IMR-90 (cell line): ENCODE measurements around the gene CCDC13. TPM values are rescaled to one million over a fixed set of nuclear protein-coding genes. Genes with fewer than 3 reads are reported as not detected.

Experiments used
- ATAC-seq: fragments of 200-7000 bp; cut with Tn5 transposase; 2 replicates; pipeline ENCODE4 v1.9.1; 2020; ENCODE audit warnings: low read depth, mild to moderate bottlenecking, moderate library complexity
- BruUV-seq: library from RNA; stranded (reverse); fragments of 400-500 nt; replicated peaks from 2 replicates; lab custom pipeline; 2021; lab: Mats Ljungman, UMichigan
- CTCF ChIA-PET: fragments of 300-600 bp; formaldehyde crosslinking; extraction: SDS; loops from one replicate; lab custom pipeline; 2021; ENCODE audit warnings: antibody characterized with exemption; lab: Yijun Ruan, JAX
- POLR2A ChIA-PET: fragments of 300-600 bp; sonication (Branson Sonifier 250); formaldehyde crosslinking; loops from one replicate; lab custom pipeline; 2022; ENCODE audit warnings: antibody characterized with exemption; ENCODE audit not compliant: unreplicated experiment; lab: Charles Lee
- DNase-seq: peaks from one replicate; pipeline ENCODE4 v3.0.0; 2013
- H2AFZ ChIP-seq: replicated peaks from 2 replicates; pipeline ENCODE3; 2013; ENCODE audit warnings: low read length, mild to moderate bottlenecking; ENCODE audit not compliant: poor library complexity
- H2AK5ac ChIP-seq: 2 replicates; pipeline ENCODE4 v1.6.1; 2013; ENCODE audit warnings: low read depth, low read length, inconsistent platforms
- H2AK9ac ChIP-seq: replicated peaks from 2 replicates; pipeline ENCODE3; 2013; ENCODE audit warnings: mild to moderate bottlenecking, low read depth, low read length, moderate library complexity; ENCODE audit not compliant: poor library complexity
- H2BK120ac ChIP-seq: 2 replicates; pipeline ENCODE4 v1.6.1; 2013; ENCODE audit warnings: low read depth, low read length, inconsistent platforms
- H2BK15ac ChIP-seq: 3 replicates; pipeline ENCODE4 v1.6.1; 2013; ENCODE audit warnings: low read depth, low read length, inconsistent platforms
- H2BK20ac ChIP-seq: 2 replicates; pipeline ENCODE4 v1.6.1; 2013; ENCODE audit warnings: low read depth, mild to moderate bottlenecking, inconsistent platforms, low read length, moderate library complexity
- H2BK5ac ChIP-seq: 2 replicates; pipeline ENCODE4 v1.6.1; 2013; ENCODE audit warnings: mild to moderate bottlenecking, low read depth, low read length, inconsistent platforms; ENCODE audit not compliant: poor library complexity, severe bottlenecking
- H3K14ac ChIP-seq: replicated peaks from 2 replicates; pipeline ENCODE4 v1.6.1; 2013; ENCODE audit warnings: low read depth, low read length, inconsistent platforms
- H3K18ac ChIP-seq: 2 replicates; pipeline ENCODE4 v1.6.1; 2013; ENCODE audit warnings: low read depth, low read length, control low read depth
- H3K23ac ChIP-seq: 2 replicates; pipeline ENCODE4 v1.6.1; 2013; ENCODE audit warnings: low read depth, low read length, inconsistent platforms
- H3K27ac ChIP-seq: 2 replicates; pipeline ENCODE4 v1.5.1; 2013; ENCODE audit warnings: mild to moderate bottlenecking, control low read depth, low read length; ENCODE audit not compliant: insufficient read depth
- H3K27me3 ChIP-seq: 2 replicates; pipeline ENCODE4 v1.6.1; 2013; ENCODE audit warnings: low read length; ENCODE audit not compliant: control insufficient read depth, insufficient read depth
- H3K36me3 ChIP-seq: 2 replicates; pipeline ENCODE4 v1.6.1; 2013; ENCODE audit warnings: low read length, mixed read lengths; ENCODE audit not compliant: control insufficient read depth, insufficient read depth
- H3K4ac ChIP-seq: 2 replicates; pipeline ENCODE4 v1.6.1; 2013; ENCODE audit warnings: low read depth, low read length, inconsistent platforms
- H3K4me1 ChIP-seq: 2 replicates; pipeline ENCODE4 v1.6.1; 2013; ENCODE audit warnings: low read length, mixed read lengths; ENCODE audit not compliant: control insufficient read depth, insufficient read depth
- H3K4me2 ChIP-seq: 2 replicates; pipeline ENCODE4 v1.6.1; 2013; ENCODE audit warnings: low read depth, mild to moderate bottlenecking, control low read depth, low read length, moderate library complexity
- H3K4me3 ChIP-seq: 2 replicates; pipeline ENCODE4 v1.5.1; 2013; ENCODE audit warnings: low read depth, mild to moderate bottlenecking, control low read depth, low read length, moderate library complexity; ENCODE audit not compliant: insufficient read depth
- H3K56ac ChIP-seq: 2 replicates; pipeline ENCODE4 v1.6.1; 2013; ENCODE audit warnings: low read length, inconsistent platforms; ENCODE audit not compliant: insufficient read depth; ENCODE audit errors: extremely low read depth
- H3K79me1 ChIP-seq, 2 experiments: 2 replicates each; pipeline ENCODE4 v1.6.1; 2013; ENCODE audit warnings: low read length in 2 of 2, inconsistent platforms in 1 of 2, low read depth in 1 of 2
- H3K9ac ChIP-seq: 2 replicates; pipeline ENCODE4 v1.6.1; 2013; ENCODE audit warnings: low read depth, low read length, control low read depth
- H3K9me1 ChIP-seq: 2 replicates; pipeline ENCODE4 v1.6.1; 2013; ENCODE audit warnings: low read length, inconsistent platforms; ENCODE audit not compliant: insufficient read depth
- H3K9me3 ChIP-seq: 2 replicates; pipeline ENCODE4 v1.6.1; 2013; ENCODE audit warnings: low read length; ENCODE audit not compliant: control insufficient read depth, insufficient read depth
- H4K20me1 ChIP-seq: 2 replicates; pipeline ENCODE4 v1.6.1; 2013; ENCODE audit warnings: low read length, inconsistent platforms; ENCODE audit not compliant: insufficient read depth
- H4K5ac ChIP-seq: 2 replicates; pipeline ENCODE4 v1.6.1; 2013; ENCODE audit warnings: mild to moderate bottlenecking, low read depth, low read length, control low read depth
- H4K8ac ChIP-seq, 2 experiments: 2 replicates each; pipeline ENCODE4 v1.6.1; 2013; ENCODE audit warnings: low read depth in 2 of 2, low read length in 2 of 2, control low read depth in 1 of 2, inconsistent platforms in 1 of 2
- H4K91ac ChIP-seq: 2 replicates; pipeline ENCODE4 v1.6.1; 2013; ENCODE audit warnings: low read depth, low read length, inconsistent platforms; ENCODE audit not compliant: insufficient read depth
- BHLHE40 ChIP-seq: fragments of 150-350 bp; IDR thresholded peaks from 2 replicates; pipeline ENCODE4 v1.6.1; 2016; ENCODE audit warnings: mild to moderate bottlenecking, low read depth, low read length
- CEBPB ChIP-seq: IDR thresholded peaks from 2 replicates; pipeline ENCODE4 v1.6.1; 2012; ENCODE audit warnings: low read depth, low read length, improper control_type of control experiment
- CHD1 ChIP-seq: IDR thresholded peaks from 2 replicates; pipeline ENCODE4 v1.6.1; 2012; ENCODE audit warnings: low read depth, low read length, improper control_type of control experiment
- FOS ChIP-seq: fragments of 150-350 bp; IDR thresholded peaks from 2 replicates; pipeline ENCODE4 v1.6.1; 2016; ENCODE audit warnings: low read depth, low read length
- MAFK ChIP-seq: IDR thresholded peaks from 2 replicates; pipeline ENCODE4 v1.6.1; 2012; ENCODE audit warnings: low read depth, low read length, improper control_type of control experiment
- MAZ ChIP-seq: IDR thresholded peaks from 2 replicates; pipeline ENCODE4 v1.6.1; 2012; ENCODE audit warnings: low read depth, mild to moderate bottlenecking, low read length, improper control_type of control experiment, moderate library complexity, borderline replicate concordance
- MXI1 ChIP-seq: IDR thresholded peaks from 2 replicates; pipeline ENCODE4 v1.6.1; 2012; ENCODE audit warnings: low read depth, mild to moderate bottlenecking, low read length, moderate library complexity, borderline replicate concordance
- NFE2L2 ChIP-seq: fragments of 150-350 bp; IDR thresholded peaks from 2 replicates; pipeline ENCODE4 v1.6.1; 2016; ENCODE audit warnings: low read depth, mild to moderate bottlenecking, low read length
- POLR2A ChIP-seq: IDR thresholded peaks from 2 replicates; pipeline ENCODE4 v1.6.1; 2012; ENCODE audit warnings: mild to moderate bottlenecking, low read depth, low read length
- RAD21 ChIP-seq: IDR thresholded peaks from 2 replicates; pipeline ENCODE4 v1.6.1; 2012; ENCODE audit warnings: low read length, improper control_type of control experiment
- RCOR1 ChIP-seq: IDR thresholded peaks from 2 replicates; pipeline ENCODE4 v1.6.1; 2012; ENCODE audit warnings: mild to moderate bottlenecking, low read length, improper control_type of control experiment; ENCODE audit not compliant: insufficient replicate concordance
- RFX5 ChIP-seq: IDR thresholded peaks from 2 replicates; pipeline ENCODE4 v1.8.0; 2012; ENCODE audit warnings: low read depth, mild to moderate bottlenecking, low read length, moderate library complexity
- SMC3 ChIP-seq: fragments of 150-350 bp; IDR thresholded peaks from 2 replicates; pipeline ENCODE4 v1.6.1; 2016; ENCODE audit warnings: low read depth, mild to moderate bottlenecking, antibody characterized with exemption, low read length, moderate library complexity
- WGBS, 2 experiments: methylation state at CpG; one replicate each; pipeline versions ENCODE4 v1.1.5 to v1.1.7; 2013; ENCODE audit warnings: missing lambda C conversion rate in 2 of 2; ENCODE audit not compliant: insufficient read length in 1 of 2; ENCODE audit errors: extremely low coverage in 2 of 2; 5-methylcytosine and 5-hydroxymethylcytosine counted together
- dilution Hi-C: fragments of 300-500 bp; cut with HindIII; formaldehyde crosslinking; loops from one replicate; pipeline ENCODE4 v1.14.3; 2018; ENCODE audit warnings: low sequenced_read_pairs; ENCODE audit not compliant: unreplicated experiment
- in situ Hi-C: fragments of 300-500 bp; cut with MboI; formaldehyde crosslinking; loops from 3 replicates; pipeline ENCODE4 v1.14.3; 2019; ENCODE audit warnings: low sequenced_read_pairs, inconsistent platforms, mixed read lengths
- intact Hi-C: fragments of 100-400 bp; cut with micrococcal nuclease; formaldehyde crosslinking; loops from 2 replicates; pipeline ENCODE4 v1.10.0; 2022
- polyA plus RNA-seq, 3 experiments: library from polyadenylated mRNA; depleted of rRNA; stranded (reverse); fragments of >200 nt; gene quantifications; 2 replicates each; pipeline ENCODE4 v1.2.3, GENCODE V29; 2012; ENCODE audit warnings: low replicate concordance in 1 of 3
- total RNA-seq: library from RNA; depleted of rRNA; stranded (reverse); fragments of >200 nt; gene quantifications from 2 replicates; pipeline ENCODE4 v1.2.3, GENCODE V29; 2012
- TF ChIP-seq, protein P1 (sequence below): fragments of 150-350 bp; IDR thresholded peaks from 2 replicates; pipeline ENCODE4 v1.6.1; 2016; ENCODE audit warnings: low read depth, mild to moderate bottlenecking, low read length, moderate library complexity, borderline replicate concordance
- TF ChIP-seq, protein P2 (sequence below): conservative IDR thresholded peaks from 2 replicates; pipeline ENCODE4 v1.5.1; 2012; ENCODE audit warnings: mild to moderate bottlenecking, low read depth, low read length, improper control_type of control experiment
- TF ChIP-seq, protein P3 (sequence below): fragments of 150-350 bp; IDR thresholded peaks from 2 replicates; pipeline ENCODE4 v1.6.1; 2017; ENCODE audit warnings: mild to moderate bottlenecking, antibody characterized with exemption, low read length, low read depth

Gene CCDC13
- total and polyA plus RNA-seq, 2 of the 4 experiments (the other 2 are of a cell fraction) = 0.18 to 0.19 TPM

DNA sequence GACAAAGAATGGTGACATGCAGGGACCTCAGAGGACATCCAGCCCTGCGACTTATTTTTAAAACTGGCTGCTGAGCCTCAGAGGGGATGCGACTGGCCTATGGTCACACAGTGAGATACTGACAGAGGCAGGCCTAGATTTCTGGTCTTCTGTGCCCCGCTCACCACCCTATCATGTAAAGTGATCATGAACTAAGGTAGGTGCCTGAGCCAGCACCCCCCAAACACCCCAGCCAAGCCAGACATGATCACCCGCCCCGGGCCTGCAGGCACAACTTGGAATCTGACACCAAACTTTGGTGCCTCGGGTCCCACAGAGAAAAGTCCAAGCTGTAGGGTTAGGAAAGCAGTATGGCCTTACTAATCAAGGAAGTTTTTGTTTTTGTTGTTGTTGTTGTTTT is 36.5 kb downstream of the CCDC13 start:
- no peak overlapping the region for H3K4ac ChIP-seq
- no peak overlapping the region for H3K4me3 ChIP-seq
- no peak overlapping the region for H2BK15ac ChIP-seq
- no peak overlapping the region for H3K23ac ChIP-seq
- H2BK120ac ChIP-seq = no peak overlapping the region
- no peak overlapping the region for H3K27ac ChIP-seq
- intact Hi-C loops = no loop called here
- H4K5ac ChIP-seq = no peak overlapping the region
- H3K27me3 ChIP-seq = peaks cover 45% of the 10 kb centered on the region
- no peaks in the 10 kb centered on the region for H4K20me1 ChIP-seq
- no TSS peak for BruUV-seq
- no peak overlapping the region for H3K56ac ChIP-seq
- DNase-seq (no peak), ATAC-seq (no peak)
- H3K36me3 ChIP-seq = no peaks in the 10 kb centered on the region
- no peak overlapping the region for H2AK5ac ChIP-seq
- H3K4me1 ChIP-seq = no peaks in the 10 kb centered on the region
- H3K4me2 ChIP-seq = no peak overlapping the region
- WGBS, 2 experiments = no CpG with 5 or more reads among the region's 6 CpGs
- ChIA-PET CTCF (no interaction called here), POLR2A (no interaction called here)
- no peak overlapping the region for H3K9ac ChIP-seq
- H2AK9ac ChIP-seq = no peak overlapping the region
- no peak overlapping the region for H3K18ac ChIP-seq
- in situ Hi-C loops = no loop called here
- H3K79me1 ChIP-seq = no peaks in the 10 kb centered on the region
- H3K9me3 ChIP-seq = no peaks in the 10 kb centered on the region
- no peak overlapping the region for H2AFZ ChIP-seq
- dilution Hi-C loops = no loop called here
- TF ChIP-seq RAD21 = no peak
- TF ChIP-seq BHLHE40 = no peak
- no peak for TF ChIP-seq CHD1
- no peak for TF ChIP-seq SMC3
- TF ChIP-seq, protein P1, sequence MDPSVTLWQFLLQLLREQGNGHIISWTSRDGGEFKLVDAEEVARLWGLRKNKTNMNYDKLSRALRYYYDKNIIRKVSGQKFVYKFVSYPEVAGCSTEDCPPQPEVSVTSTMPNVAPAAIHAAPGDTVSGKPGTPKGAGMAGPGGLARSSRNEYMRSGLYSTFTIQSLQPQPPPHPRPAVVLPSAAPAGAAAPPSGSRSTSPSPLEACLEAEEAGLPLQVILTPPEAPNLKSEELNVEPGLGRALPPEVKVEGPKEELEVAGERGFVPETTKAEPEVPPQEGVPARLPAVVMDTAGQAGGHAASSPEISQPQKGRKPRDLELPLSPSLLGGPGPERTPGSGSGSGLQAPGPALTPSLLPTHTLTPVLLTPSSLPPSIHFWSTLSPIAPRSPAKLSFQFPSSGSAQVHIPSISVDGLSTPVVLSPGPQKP = no peak
- TF ChIP-seq CEBPB = no peak
- TF ChIP-seq MXI1 = no peak
- TF ChIP-seq, protein P2, sequence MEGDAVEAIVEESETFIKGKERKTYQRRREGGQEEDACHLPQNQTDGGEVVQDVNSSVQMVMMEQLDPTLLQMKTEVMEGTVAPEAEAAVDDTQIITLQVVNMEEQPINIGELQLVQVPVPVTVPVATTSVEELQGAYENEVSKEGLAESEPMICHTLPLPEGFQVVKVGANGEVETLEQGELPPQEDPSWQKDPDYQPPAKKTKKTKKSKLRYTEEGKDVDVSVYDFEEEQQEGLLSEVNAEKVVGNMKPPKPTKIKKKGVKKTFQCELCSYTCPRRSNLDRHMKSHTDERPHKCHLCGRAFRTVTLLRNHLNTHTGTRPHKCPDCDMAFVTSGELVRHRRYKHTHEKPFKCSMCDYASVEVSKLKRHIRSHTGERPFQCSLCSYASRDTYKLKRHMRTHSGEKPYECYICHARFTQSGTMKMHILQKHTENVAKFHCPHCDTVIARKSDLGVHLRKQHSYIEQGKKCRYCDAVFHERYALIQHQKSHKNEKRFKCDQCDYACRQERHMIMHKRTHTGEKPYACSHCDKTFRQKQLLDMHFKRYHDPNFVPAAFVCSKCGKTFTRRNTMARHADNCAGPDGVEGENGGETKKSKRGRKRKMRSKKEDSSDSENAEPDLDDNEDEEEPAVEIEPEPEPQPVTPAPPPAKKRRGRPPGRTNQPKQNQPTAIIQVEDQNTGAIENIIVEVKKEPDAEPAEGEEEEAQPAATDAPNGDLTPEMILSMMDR = no peak
- TF ChIP-seq POLR2A = no peak
- TF ChIP-seq FOS = no peak
- no peak for TF ChIP-seq RCOR1
- no peak for TF ChIP-seq RFX5
- TF ChIP-seq, protein P3, sequence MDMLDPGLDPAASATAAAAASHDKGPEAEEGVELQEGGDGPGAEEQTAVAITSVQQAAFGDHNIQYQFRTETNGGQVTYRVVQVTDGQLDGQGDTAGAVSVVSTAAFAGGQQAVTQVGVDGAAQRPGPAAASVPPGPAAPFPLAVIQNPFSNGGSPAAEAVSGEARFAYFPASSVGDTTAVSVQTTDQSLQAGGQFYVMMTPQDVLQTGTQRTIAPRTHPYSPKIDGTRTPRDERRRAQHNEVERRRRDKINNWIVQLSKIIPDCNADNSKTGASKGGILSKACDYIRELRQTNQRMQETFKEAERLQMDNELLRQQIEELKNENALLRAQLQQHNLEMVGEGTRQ = no peak
- TF ChIP-seq NFE2L2 = no peak
- no peak for TF ChIP-seq MAFK
- no peak for TF ChIP-seq MAZ
- H2BK5ac ChIP-seq = no peak overlapping the region
- no peak overlapping the region for H4K8ac ChIP-seq
- H3K14ac ChIP-seq = no peak overlapping the region
- no peak overlapping the region for H4K91ac ChIP-seq
- no peak overlapping the region for H2BK20ac ChIP-seq
- H3K9me1 ChIP-seq = no peaks in the 10 kb centered on the region
